Thyroid gland (tissue), 4 donors: ENCODE results near the gene TAF4B.
"Not testable (repeated sequence)": the region's sequence is repeated elsewhere in the genome, so short reads cannot be mapped to it uniquely, and the experiment has no call there.

ENCODE experiments used
- CTCF ChIP-seq, 6 experiments: fragments of 200-600 bp in 3 of 6; fragments of 450-650 bp in 3 of 6; sonication (generic) in 3 of 6; IDR thresholded peaks; one replicate each; pipeline ENCODE4 v1.5.1; 2016 to 2019; ENCODE audit warnings: antibody characterized with exemption in 6 of 6, mild to moderate bottlenecking in 2 of 6, inconsistent platforms in 1 of 6, moderate library complexity in 1 of 6
- POLR2A ChIP-seq, 2 donors: fragments of 450-650 bp; IDR thresholded peaks; one replicate each; pipeline ENCODE4 v1.6.1; 2017; ENCODE audit warnings: antibody characterized with exemption in 2 of 2, mild to moderate bottlenecking in 2 of 2, moderate library complexity in 1 of 2

- not testable (repeated sequence) for TF ChIP-seq POLR2A, CTCF (IDR thresholded peaks at IDR 0.05)
Observed at GRCh38 chr18:26242392-26242791, 16.1 kb downstream of the TAF4B start.
